WERI-Rb-1 (cell line): ENCODE results near the gene LEPROT.

ENCODE experiments used
- DNase-seq: peaks from one replicate; pipeline ENCODE4 v3.0.0-alpha.2; 2020
- H3K27ac ChIP-seq: fragments of 250-450 bp; sonication (Bioruptor Pico); 2 replicates; pipeline ENCODE4 v1.5.1; 2020; ENCODE audit warnings: mild to moderate bottlenecking, moderate library complexity
- H3K27me3 ChIP-seq: fragments of 250-450 bp; sonication (Bioruptor Pico); 2 replicates; pipeline ENCODE4 v1.5.1; 2021; ENCODE audit warnings: mild to moderate bottlenecking, low read depth, moderate library complexity; ENCODE audit not compliant: insufficient read depth, severe bottlenecking
- H3K36me3 ChIP-seq: fragments of 250-450 bp; sonication (Bioruptor Pico); 2 replicates; pipeline ENCODE4 v1.5.1; 2020; ENCODE audit warnings: mild to moderate bottlenecking, moderate library complexity
- H3K4me3 ChIP-seq: 2 replicates; pipeline ENCODE4 v1.5.1; 2011; ENCODE audit warnings: low read depth, mild to moderate bottlenecking, control low read depth, low read length
- H3K9me3 ChIP-seq: fragments of 250-450 bp; sonication (Bioruptor Pico); 2 replicates; pipeline ENCODE4 v1.5.1; 2021; ENCODE audit warnings: mild to moderate bottlenecking, moderate library complexity; ENCODE audit not compliant: severe bottlenecking
- TF ChIP-seq, protein P1 (sequence below): IDR thresholded peaks from 2 replicates; pipeline ENCODE4 v1.5.1; 2011; ENCODE audit warnings: low read depth, mild to moderate bottlenecking, control low read depth, inconsistent platforms, low read length

The LEPROT gene

DNA sequence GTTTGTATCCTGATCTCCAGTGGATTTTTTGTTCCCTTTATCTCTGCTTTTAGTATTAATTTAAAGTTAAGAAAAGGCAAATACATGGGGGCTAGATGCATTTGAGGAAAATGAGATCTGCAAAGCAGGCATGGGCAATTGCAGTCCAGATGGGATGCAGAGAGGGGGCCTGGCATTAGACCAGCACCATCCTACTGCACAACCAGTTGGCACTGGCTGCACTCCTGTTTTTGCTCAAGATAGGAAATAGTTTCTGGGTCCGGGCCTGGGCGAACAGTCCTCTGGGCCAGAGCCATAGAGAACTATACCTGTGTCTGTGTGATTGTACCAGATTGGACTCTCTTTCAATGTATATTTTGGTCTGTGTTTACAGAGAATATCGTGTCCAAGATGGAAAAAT is 34.0 kb upstream of the LEPROT start:
- Histone ChIP-seq H3K36me3 (peaks cover 15% of the 10 kb centered on the region), H3K4me3 (no peak overlapping the region), H3K27ac (no peak overlapping the region), H3K27me3 (no peaks in the 10 kb centered on the region), H3K9me3 (no peaks in the 10 kb centered on the region)
- TF ChIP-seq, protein P1, sequence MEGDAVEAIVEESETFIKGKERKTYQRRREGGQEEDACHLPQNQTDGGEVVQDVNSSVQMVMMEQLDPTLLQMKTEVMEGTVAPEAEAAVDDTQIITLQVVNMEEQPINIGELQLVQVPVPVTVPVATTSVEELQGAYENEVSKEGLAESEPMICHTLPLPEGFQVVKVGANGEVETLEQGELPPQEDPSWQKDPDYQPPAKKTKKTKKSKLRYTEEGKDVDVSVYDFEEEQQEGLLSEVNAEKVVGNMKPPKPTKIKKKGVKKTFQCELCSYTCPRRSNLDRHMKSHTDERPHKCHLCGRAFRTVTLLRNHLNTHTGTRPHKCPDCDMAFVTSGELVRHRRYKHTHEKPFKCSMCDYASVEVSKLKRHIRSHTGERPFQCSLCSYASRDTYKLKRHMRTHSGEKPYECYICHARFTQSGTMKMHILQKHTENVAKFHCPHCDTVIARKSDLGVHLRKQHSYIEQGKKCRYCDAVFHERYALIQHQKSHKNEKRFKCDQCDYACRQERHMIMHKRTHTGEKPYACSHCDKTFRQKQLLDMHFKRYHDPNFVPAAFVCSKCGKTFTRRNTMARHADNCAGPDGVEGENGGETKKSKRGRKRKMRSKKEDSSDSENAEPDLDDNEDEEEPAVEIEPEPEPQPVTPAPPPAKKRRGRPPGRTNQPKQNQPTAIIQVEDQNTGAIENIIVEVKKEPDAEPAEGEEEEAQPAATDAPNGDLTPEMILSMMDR: no peak
- no peak for DNase-seq

DNA sequence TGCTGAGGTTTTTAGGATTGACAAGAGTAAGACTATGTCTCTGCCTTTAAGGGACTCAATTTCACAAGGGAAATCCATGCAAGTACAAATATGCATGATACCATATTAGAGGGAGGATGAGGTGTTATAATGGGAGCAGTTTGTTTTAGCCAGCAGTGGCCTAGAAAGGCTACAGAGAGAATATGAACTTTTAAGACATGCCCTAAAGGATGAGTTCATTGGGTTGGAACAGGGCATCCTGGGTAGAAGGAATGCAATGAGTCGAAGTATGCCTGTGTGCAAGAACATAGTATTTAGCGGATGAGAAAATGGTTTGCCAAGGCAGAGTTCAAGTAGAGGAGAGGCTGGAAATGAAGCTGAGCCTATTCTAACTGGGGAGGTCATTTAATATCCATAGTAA is 32.6 kb upstream of the LEPROT start:
- no peak overlapping the region for H3K4me3 ChIP-seq
- peaks cover 19% of the 10 kb centered on the region for H3K36me3 ChIP-seq
- TF ChIP-seq, protein P1: no peak
- no peaks in the 10 kb centered on the region for H3K27me3 ChIP-seq
- no peak overlapping the region for H3K27ac ChIP-seq
- no peak for DNase-seq
- no peaks in the 10 kb centered on the region for H3K9me3 ChIP-seq

DNA sequence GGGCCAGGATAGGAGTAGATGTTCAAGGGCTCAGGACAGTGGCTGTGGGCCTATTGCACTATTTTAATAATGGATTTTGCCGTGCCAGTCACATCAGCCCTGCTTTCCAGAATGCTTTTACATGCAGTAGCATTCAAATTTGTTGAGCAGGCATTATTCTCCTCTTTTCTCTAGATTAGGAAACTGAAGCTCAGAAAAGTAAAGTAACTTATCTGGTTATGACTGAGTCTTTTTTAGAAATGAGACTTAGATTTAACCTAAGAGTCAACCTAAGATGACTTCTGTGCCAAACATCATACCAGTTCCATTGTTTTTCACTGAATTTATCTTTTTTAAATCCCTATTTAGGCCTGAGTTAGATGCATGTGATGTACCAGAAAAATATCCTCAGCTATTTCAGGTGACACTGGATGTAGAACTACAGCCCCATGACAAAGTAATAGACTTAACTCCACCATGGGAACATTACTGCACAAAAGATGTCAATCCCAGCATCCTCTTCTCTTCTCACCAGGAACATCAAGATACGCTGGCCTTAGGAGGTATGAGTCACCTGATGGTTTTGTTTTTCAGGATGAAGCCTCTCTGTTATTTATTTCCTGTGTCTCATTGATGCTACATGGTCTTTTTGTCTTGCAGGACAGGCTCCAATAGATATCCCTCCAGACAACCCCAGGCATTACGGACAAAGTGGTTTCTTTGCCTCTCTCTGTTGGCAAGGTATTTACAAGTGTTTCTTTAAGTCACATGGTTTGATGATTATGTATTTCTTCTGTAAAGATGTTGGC is 31.4 kb upstream of the LEPROT start:
- no peak for DNase-seq
- Histone ChIP-seq H3K36me3 (peaks cover 23% of the 10 kb centered on the region), H3K27ac (no peak overlapping the region)

DNA sequence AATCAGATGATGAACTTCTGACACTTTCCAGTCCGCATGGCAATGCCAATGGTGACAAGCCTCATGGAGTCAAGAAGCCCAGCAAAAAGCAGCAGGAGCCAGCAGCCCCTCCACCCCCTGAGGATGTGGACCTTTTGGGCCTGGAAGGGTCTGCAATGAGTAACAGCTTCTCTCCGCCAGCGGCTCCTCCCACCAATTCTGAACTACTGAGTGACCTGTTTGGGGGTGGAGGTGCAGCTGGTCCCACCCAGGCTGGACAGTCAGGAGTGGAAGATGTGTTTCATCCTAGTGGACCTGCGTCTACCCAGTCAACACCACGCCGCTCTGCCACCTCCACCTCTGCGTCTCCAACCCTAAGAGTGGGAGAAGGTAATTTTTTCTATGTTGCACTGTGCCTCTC is 28.0 kb upstream of the LEPROT start:
- no peak for DNase-seq
- H3K27me3 ChIP-seq: no peaks in the 10 kb centered on the region
- no peak overlapping the region for H3K4me3 ChIP-seq
- no peaks in the 10 kb centered on the region for H3K9me3 ChIP-seq
- TF ChIP-seq, protein P1: no peak
- H3K36me3 ChIP-seq: peaks cover 20% of the 10 kb centered on the region; the same call in 1 of the 2 replicates
- no peak overlapping the region for H3K27ac ChIP-seq

More for the DNA sequence above, 31.4 kb upstream of the LEPROT start:
- Histone ChIP-seq H3K9me3 (no peaks in the 10 kb centered on the region), H3K27me3 (no peaks in the 10 kb centered on the region), H3K4me3 (no peak overlapping the region)
- TF ChIP-seq, protein P1: no peak

DNA sequence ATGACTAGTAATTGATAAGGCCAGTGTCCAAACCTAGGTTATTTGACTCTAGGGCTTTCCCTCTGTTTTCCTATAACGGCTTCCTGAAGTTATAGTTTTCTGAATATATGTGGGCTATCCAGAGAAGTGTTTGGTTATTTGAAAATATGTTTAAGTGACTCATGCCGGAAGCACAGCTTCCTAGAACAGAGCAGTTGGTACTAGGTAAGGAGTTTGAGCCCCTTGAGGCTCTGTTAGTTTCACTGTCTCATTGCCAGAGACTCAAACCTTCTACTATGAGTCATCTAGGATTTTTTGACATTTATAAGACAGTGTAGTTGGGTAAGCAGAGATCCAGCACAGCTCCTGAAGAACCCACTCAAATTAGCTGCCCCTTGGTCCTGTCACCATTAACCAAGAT is 27.1 kb upstream of the LEPROT start:
- DNase-seq: no peak
- TF ChIP-seq, protein P1: no peak
- H3K36me3 ChIP-seq: peaks cover 20% of the 10 kb centered on the region; the same call in 1 of the 2 replicates
- H3K27ac ChIP-seq: no peak overlapping the region; the same call in 1 of the 2 replicates
- no peak overlapping the region for H3K4me3 ChIP-seq
- H3K9me3 ChIP-seq: no peaks in the 10 kb centered on the region
- no peaks in the 10 kb centered on the region for H3K27me3 ChIP-seq
